ENCODE data around the gene CASP14.
"Not testable (repeated sequence)": the region's sequence is repeated elsewhere in the genome, so short reads cannot be mapped to it uniquely, and the experiment has no call there.

CASP14 gene

DNA sequence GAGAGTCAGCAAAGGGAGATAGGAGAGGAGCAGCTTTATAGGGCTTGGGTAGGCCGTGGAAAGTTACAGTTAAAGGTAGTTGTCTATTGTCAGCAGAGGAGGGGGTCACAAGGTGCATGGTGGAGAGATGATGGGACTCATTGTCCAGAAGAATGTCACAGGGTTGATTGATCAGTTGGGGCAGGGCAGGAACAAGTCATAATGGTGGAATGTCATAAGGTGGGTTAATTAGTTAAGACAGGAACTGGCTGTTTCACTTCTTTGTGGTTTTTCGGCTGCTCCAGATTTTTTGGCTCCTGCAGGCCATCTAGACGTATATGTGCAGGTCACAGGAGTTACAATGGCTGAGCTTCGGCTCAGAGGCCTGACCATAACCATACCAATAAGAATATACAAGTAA lies 21.1 kb downstream of the CASP14 start:
- in situ Hi-C loops (cut with MboI; ENCODE audit: low sequenced_read_pairs), result not testable (repeated sequence)

DNA sequence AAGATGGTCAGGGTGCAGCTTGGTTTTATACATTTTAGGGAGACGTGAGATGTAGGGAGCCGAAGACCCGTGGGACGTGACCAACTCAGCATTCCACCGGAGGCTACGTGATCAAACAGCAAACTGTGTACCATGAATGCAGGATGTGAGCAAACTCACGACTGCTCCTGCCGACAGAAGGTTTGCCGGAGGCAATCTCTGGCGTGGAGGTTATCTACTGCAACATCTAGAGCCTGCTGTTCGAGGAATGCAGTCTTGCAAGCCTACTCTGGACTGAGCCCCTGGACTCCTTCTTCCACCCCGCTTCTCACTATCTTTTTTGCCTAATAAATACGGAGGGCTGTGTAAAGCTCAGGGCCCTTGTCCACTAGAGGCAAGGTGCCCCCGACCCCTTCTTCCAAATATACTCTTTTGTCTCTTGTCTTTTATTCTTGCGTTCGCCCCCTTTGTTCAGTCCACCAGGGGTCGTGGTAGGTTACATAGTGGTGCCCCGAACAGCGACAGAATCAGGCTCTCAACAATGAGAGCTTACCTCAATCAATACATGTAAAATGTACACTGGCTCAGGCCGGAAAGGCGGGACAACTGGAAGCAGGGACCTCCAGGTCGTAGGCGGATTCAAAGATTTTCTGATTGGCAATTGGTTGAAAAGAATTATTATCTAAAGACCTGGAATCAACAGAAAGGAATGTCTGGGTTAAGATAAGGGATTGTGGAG lies 23.8 kb downstream of the CASP14 start:
- in situ Hi-C loops (cut with MboI; ENCODE audit: low sequenced_read_pairs), result no loop called here

GRCh38 chr19:15074371-15074770 lies 25.1 kb downstream of the CASP14 start:
- in situ Hi-C loops (cut with MboI; ENCODE audit: low sequenced_read_pairs), result no loop called here

DNA sequence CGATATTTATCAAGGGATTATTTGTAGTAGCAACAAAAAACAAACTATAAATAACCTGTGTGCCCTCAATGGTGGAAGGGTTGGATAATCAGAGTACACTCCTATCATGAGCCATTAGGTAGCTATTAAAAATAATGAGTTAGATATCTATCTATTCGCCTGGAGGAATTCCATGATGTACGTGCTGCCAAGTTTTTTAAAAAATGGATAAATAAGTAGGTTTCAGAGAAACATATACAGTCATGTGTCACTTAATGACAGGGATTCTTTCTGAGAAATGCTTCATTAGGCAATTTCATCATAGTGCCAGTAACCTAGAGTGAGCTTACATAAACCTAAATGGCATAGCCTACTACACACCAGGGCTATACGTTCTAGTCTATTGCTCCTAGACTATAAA lies 26.5 kb downstream of the CASP14 start:
- in situ Hi-C loops (cut with MboI; ENCODE audit: low sequenced_read_pairs), result no loop called here

DNA sequence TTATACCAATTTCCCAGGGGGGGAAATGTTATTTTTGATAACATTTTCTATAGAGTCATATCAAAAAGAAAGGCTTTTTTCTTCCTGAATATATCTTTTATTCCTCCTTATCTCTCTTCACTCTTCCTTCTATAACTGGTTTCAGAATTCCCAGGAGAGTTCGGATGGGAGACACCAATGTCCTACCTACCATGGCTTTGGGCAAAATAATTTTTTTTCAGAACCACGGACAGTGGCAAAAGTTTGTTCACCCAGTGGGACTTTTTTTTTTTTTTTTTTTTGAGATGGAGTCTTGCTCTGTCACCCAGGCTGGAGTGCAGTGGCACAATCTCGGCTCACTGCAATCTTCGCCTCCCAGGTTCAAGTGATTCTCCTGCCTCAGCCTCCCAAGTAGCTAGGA lies 30.7 kb downstream of the CASP14 start:
- in situ Hi-C loops (cut with MboI; ENCODE audit: low sequenced_read_pairs), result not testable (repeated sequence)

DNA sequence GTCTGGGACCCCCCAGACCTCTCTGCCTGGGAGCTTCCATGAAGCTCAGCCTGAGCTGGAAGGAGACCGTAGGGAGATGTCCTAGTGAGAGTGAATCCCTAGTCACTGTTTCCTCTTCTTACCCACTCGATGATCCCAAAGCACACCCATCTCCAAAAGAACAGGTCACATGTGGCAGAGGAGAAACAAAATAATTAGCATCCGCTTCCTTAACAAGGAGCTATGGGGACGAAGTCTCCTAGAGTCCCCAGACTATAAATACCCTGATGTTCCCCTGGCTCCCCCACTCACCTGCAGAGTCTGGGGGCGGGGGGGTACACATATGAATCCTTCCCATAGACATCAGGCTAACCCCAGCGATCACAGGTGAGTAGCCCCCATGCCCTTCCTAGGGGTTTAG lies 32.6 kb downstream of the CASP14 start, which contains the start of gene OR1I1:
Gene OR1I1, plus strand, starts transcription at position 301 of the 400 bp plus-strand sequence. CDS start 4,855 bp downstream, outside the sequence.
- in situ Hi-C loops (cut with MboI; ENCODE audit: low sequenced_read_pairs), result no loop called here

- in situ Hi-C loops (cut with MboI; ENCODE audit: low sequenced_read_pairs), result no loop called here
Observed at GRCh38 chr19:15087182-15087581, 37.9 kb downstream of the CASP14 start.

GRCh38 chr19:15091918-15092753 lies 42.9 kb downstream of the CASP14 start:
- in situ Hi-C loops (cut with MboI; ENCODE audit: low sequenced_read_pairs), result no loop called here

DNA sequence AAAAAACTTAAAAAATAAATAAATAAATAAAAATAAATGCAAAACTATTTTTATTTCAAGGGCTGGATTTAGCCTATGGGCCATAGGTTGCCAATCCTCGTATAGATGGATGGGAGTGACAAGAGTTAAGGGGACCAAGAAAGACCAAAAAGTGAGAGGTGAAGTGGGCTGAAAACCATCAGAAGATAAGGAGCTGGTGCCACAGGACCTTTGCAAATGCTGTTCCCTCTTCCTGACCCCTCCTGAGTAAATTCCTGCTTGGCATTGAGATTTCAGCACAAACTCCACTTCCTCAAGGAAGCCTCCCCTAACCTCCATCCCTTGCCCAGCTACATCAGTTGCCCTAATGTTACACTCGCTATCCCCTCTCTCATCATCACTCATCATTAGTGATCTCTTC lies 43.7 kb downstream of the CASP14 start:
- in situ Hi-C loops (cut with MboI; ENCODE audit: low sequenced_read_pairs), result no loop called here

DNA sequence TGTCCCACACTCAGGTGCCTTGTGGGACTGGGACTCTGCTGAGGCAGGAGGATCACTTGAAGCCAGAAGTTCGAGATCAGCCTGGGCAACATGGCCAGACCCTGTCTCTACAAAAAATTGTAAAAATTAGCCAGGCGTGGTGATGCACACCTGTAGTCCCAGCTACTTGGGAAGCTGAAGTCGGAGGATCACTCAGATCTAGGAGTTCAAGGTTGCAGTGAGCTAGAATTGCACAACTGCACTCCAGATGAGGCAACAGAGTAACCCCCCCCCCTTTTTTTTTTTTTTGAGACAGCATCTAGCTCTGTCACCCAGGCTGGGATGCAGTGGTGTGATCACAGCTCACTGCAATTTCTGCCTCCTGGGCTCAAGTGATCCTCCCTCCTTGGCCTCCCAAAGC lies 46.9 kb downstream of the CASP14 start:
- in situ Hi-C loops (cut with MboI; ENCODE audit: low sequenced_read_pairs), result no loop called here

GRCh38 chr19:15097980-15098379 lies 48.7 kb downstream of the CASP14 start:
- in situ Hi-C loops (cut with MboI; ENCODE audit: low sequenced_read_pairs), result not testable (repeated sequence)

GRCh38 chr19:15098460-15098859 lies 49.2 kb downstream of the CASP14 start:
- in situ Hi-C loops (cut with MboI; ENCODE audit: low sequenced_read_pairs), result no loop called here

GRCh38 chr19:15099017-15099582 lies 49.8 kb downstream of the CASP14 start:
- in situ Hi-C loops (cut with MboI; ENCODE audit: low sequenced_read_pairs), result no loop called here

DNA sequence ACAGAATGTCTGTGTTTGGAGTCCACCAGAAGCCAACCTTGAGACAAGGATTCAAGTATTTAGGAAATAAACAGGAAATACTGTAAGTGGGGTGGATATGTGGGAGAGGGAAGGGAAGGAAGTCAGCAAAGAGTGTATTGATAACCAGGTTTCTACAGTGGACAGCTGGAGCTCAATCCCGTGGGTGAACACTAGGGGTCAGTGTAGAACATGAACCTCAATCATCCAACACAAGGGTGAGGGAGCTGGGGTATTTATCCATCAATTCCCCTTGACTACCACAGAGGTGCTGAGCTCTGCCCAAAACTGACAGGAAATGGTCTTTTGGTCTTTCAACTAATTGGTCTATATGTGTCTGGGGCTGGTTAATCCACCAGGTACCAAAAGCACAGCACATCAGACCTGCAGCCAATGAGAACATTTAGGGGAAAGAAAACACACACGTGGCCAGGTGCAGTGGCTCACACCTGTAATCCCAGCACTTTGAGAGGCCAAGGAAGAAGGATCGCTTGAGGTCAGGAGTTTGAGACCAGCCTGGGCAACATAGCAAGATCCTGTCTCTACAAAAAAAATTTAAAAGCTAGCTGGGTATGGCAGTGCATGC lies 52.3 kb downstream of the CASP14 start:
- in situ Hi-C loops (cut with MboI; ENCODE audit: low sequenced_read_pairs), result no loop called here

- in situ Hi-C loops (cut with MboI; ENCODE audit: low sequenced_read_pairs), result no loop called here
Observed at GRCh38 chr19:15104003-15104402, 54.7 kb downstream of the CASP14 start.

DNA sequence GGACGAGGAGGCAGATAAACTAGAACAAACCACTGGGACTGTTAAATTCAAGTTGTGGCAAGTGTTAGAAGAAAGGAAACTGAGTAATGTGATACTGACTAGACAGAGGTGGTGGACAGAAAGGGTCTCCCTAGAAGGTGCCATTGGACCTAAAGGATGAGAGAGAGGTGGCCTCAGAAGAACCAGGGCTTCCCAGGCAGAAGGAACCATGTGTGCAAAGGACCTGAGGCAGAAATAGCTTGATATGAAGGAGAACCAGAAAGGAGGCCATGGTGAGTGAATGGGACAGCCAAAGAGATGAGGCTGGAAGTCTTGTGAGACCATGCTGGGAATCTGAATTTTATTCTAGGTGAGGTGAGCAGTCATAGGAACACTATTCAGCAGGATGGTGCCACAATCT lies 55.1 kb downstream of the CASP14 start:
- in situ Hi-C loops (cut with MboI; ENCODE audit: low sequenced_read_pairs), result no loop called here

- in situ Hi-C loops (cut with MboI; ENCODE audit: low sequenced_read_pairs), result no loop called here
Observed at GRCh38 chr19:15105044-15105443, 55.8 kb downstream of the CASP14 start.

DNA sequence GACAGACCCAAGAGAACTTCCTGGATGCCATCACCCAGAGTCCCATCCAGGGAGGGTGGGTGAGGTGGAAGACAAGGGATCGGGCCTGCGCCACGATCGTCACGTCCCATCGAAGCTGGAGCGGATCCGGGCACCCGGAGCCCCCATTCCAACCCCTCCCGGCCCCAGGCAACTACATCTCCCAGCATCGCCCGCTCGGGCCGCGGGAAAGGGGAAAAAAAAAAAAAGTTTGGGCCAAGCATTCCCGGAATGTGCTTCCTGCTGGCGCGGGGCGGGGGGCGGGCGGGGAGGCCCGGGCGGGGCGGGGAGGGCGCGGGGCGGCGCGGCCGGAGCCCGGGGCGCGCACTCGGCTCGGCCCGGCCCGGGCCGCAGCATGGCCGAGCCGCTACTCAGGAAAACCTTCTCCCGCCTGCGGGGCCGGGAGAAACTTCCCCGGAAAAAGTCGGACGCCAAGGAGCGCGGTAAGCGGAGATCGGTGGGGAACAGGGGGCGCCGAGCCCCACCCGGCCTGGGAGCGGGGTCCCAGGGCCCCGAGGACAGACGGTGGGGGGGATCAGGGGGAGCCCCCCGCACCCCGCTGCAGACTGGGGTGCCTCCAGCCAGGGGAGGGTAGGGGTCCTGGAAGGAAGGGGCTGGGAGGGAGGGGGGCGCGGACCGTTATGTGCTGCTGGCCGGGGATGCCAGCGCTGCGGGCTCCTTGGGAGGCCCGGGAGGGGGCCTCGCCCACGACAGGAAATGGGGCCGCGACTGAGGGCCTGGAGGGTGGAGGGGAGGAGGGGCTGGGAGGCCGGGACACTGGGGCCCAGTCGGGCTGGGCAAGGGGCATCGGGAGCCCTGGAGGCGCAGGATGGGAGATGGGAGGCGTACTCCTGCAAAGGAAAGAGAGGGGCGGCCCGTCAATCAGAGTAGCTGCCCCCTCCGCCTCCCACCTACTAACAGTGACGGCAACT lies 58.1 kb downstream of the CASP14 start, which contains the start of gene SYDE1:
Gene SYDE1, plus strand, starts transcription at position 341 of the 950 bp plus-strand sequence. Its CDS starts 33 bp downstream, at position 374.
- in situ Hi-C loops (cut with MboI; ENCODE audit: low sequenced_read_pairs), result no loop called here
